NB4 (cell line): ENCODE results near the gene DBI.
"Not testable (repeated sequence)": the region's sequence is repeated elsewhere in the genome, so short reads cannot be mapped to it uniquely, and the experiment has no call there.

Source experiments
- DNase-seq: peaks from one replicate; pipeline ENCODE4 v3.0.0; 2010; ENCODE audit warnings: low read depth
- H3K4me3 ChIP-seq: one replicate; pipeline ENCODE4 v1.5.1; 2011; ENCODE audit warnings: mild to moderate bottlenecking, low read depth, low read length, moderate library complexity
- CTCF ChIP-seq: IDR thresholded peaks from one replicate; pipeline ENCODE4 v1.5.1; 2012; ENCODE audit warnings: low read depth, low read length
- MAX ChIP-seq: IDR thresholded peaks from 2 replicates; pipeline ENCODE4 v1.6.1; 2011; ENCODE audit warnings: low read depth, low read length
- MYC ChIP-seq: IDR thresholded peaks from 2 replicates; pipeline ENCODE4 v1.6.1; 2011; ENCODE audit warnings: low read depth, low read length
- POLR2A ChIP-seq: IDR thresholded peaks from 2 replicates; pipeline ENCODE4 v1.6.1; 2011; ENCODE audit warnings: mild to moderate bottlenecking; ENCODE audit not compliant: insufficient read length; ENCODE audit errors: extremely low read depth

DBI gene

GRCh38 chr2:119389615-119390306, 23.0 kb downstream of the DBI start:
- no peak overlapping the region for H3K4me3 ChIP-seq
- DNase-seq, result peak; percentile 70
- TF ChIP-seq POLR2A (no peak), CTCF (no peak), MYC (no peak), MAX (no peak)

GRCh38 chr2:119393971-119394748, 27.4 kb downstream of the DBI start:
- H3K4me3 ChIP-seq, result no peak overlapping the region
- TF ChIP-seq MAX, result no peak
- TF ChIP-seq CTCF, result no peak
- TF ChIP-seq MYC, result no peak
- no peak for TF ChIP-seq POLR2A
- DNase-seq, result no peak

- no peak overlapping the region for H3K4me3 ChIP-seq
- no peak for DNase-seq
- TF ChIP-seq POLR2A, result no peak
- no peak for TF ChIP-seq CTCF
- TF ChIP-seq MYC, result no peak
- no peak for TF ChIP-seq MAX
These were observed 30.4 kb downstream of the DBI start for GRCh38 chr2:119397196-119397595.

GRCh38 chr2:119402106-119402505, 35.3 kb downstream of the DBI start:
- DNase-seq, result no peak
- TF ChIP-seq MAX, result no peak
- no peak for TF ChIP-seq CTCF
- no peak for TF ChIP-seq MYC
- no peak for TF ChIP-seq POLR2A
- H3K4me3 ChIP-seq, result no peak overlapping the region

- peak; percentile 81 for DNase-seq
- no peak overlapping the region for H3K4me3 ChIP-seq
- TF ChIP-seq MAX (peak; percentile 56), POLR2A (no peak)
These were observed 36.1 kb downstream of the DBI start for GRCh38 chr2:119402645-119403560.

GRCh38 chr2:119403618-119404017, 36.8 kb downstream of the DBI start:
- not testable (repeated sequence) for H3K4me3 ChIP-seq, DNase-seq
